ENCODE data around the gene TBX4. TPM values are rescaled to one million over a fixed set of nuclear protein-coding genes. Genes with fewer than 3 reads are reported as not detected.

The TBX4 gene
- total RNA-seq, 4 donors from 2014 or later, result not detected

GRCh38 chr17:61478026-61478789, 26.0 kb downstream of the TBX4 start:
- Histone ChIP-seq H3K4me1 (no peaks in the 10 kb centered on the region), H3K27ac (no peak overlapping the region), H3K4me3 (no peak overlapping the region), H3K36me3 (no peaks in the 10 kb centered on the region), H3K27me3 (peaks cover 0 to 10% (median 5%) of the 10 kb centered on the region in 3 donors), H3K9me3 (no peaks in the 10 kb centered on the region)
- ATAC-seq, result no peak
- TF ChIP-seq POLR2A (IDR thresholded peaks at IDR 0.05), result no peak
- intact Hi-C loops (cut with DNase I; ENCODE audit: low total_unique reads), result no loop called here
- no peak for DNase-seq
- in situ Hi-C loops (cut with MboI; ENCODE audit: low sequenced_read_pairs in 4 of 4), result no loop called here

GRCh38 chr17:61478790-61479492, 26.7 kb downstream of the TBX4 start:
- no peak overlapping the region for H3K4me3 ChIP-seq
- DNase-seq (no peak), ATAC-seq (no peak)
- no peaks in the 10 kb centered on the region for H3K36me3 ChIP-seq
- in situ Hi-C loops (cut with MboI; ENCODE audit: low sequenced_read_pairs in 4 of 4) (no loop called here), intact Hi-C loops (cut with DNase I; ENCODE audit: low total_unique reads) (no loop called here)
- H3K4me1 ChIP-seq, result no peaks in the 10 kb centered on the region
- TF ChIP-seq POLR2A (IDR thresholded peaks at IDR 0.05) (no peak), CTCF (IDR thresholded peaks at IDR 0.05 in 4 of 5, conservative IDR thresholded peaks at IDR 0.05 in 1 of 5) (no peak)
- no peaks in the 10 kb centered on the region for H3K9me3 ChIP-seq
- H3K27me3 ChIP-seq, result peaks cover 0 to 10% (median 5%) of the 10 kb centered on the region in 3 donors
- no peak overlapping the region for H3K27ac ChIP-seq

DNA sequence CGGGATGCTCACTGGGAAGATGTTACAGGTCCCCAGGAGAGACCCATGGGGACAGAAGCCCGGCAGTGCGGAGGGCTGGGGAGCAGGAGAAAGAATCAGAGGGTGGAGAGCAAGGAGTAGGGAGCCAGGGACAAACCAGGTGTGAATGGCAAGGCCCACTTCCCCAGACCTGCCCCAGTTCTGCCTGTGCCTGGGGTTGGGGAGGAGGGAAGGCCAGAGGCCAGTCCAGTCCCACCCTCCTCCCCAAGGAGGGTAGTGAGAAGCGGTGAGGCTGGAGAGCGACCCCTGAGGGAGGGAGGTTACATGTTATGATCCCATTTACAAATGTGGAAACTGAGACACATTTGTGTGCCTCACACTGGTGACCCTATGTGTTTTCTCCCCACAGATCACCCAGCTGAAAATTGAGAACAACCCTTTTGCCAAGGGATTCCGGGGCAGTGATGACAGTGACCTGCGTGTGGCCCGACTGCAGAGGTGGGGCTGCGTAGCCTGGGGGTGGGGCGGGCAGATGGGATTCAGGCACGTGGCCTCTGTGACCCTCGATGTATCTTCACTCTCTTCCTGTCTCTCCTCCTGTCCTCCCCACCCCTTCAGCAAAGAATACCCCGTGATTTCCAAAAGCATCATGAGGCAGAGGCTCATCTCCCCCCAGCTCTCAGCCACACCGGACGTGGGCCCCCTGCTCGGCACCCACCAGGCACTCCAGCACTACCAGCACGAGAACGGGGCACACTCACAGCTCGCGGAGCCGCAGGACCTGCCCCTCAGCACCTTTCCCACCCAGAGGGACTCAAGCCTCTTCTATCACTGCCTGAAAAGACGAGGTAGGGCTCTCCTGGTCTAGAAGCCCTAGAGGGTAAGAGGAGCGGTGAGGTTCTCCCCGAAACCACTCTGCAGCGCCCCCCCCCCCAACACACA, 27.5 kb downstream of the TBX4 start:
- H3K4me1 ChIP-seq, result no peaks in the 10 kb centered on the region
- no peak for DNase-seq
- H3K9me3 ChIP-seq, result no peaks in the 10 kb centered on the region
- TF ChIP-seq CTCF (IDR thresholded peaks at IDR 0.05 in 4 of 5, conservative IDR thresholded peaks at IDR 0.05 in 1 of 5) (no peak), POLR2A (IDR thresholded peaks at IDR 0.05) (no peak)
- H3K27me3 ChIP-seq, result peaks cover 0 to 10% (median 5%) of the 10 kb centered on the region in 3 donors
- no peak overlapping the region for H3K4me3 ChIP-seq
- no peaks in the 10 kb centered on the region for H3K36me3 ChIP-seq
- in situ Hi-C loops (cut with MboI; ENCODE audit: low sequenced_read_pairs in 4 of 4), result no loop called here
- H3K27ac ChIP-seq, result no peak overlapping the region
- intact Hi-C loops (cut with DNase I; ENCODE audit: low total_unique reads), result no loop called here
- no peak for ATAC-seq

- DNase-seq (no peak), ATAC-seq (no peak)
- H3K4me1 ChIP-seq, result no peaks in the 10 kb centered on the region
- H3K27me3 ChIP-seq, result peaks cover 0 to 10% (median 5%) of the 10 kb centered on the region in 3 donors
- no peaks in the 10 kb centered on the region for H3K36me3 ChIP-seq
- H3K27ac ChIP-seq, result no peak overlapping the region
- TF ChIP-seq POLR2A (IDR thresholded peaks at IDR 0.05) (no peak), CTCF (IDR thresholded peaks at IDR 0.05 in 4 of 5, conservative IDR thresholded peaks at IDR 0.05 in 1 of 5) (no peak)
- no peaks in the 10 kb centered on the region for H3K9me3 ChIP-seq
- no peak overlapping the region for H3K4me3 ChIP-seq
- in situ Hi-C loops (cut with MboI; ENCODE audit: low sequenced_read_pairs in 4 of 4) (no loop called here), intact Hi-C loops (cut with DNase I; ENCODE audit: low total_unique reads) (no loop called here)
Measured at GRCh38 chr17:61480414-61480807, 28.2 kb downstream of the TBX4 start.

All from gastrocnemius medialis (tissue), 4 donors.